Eye (tissue), 1 donor: ENCODE results near the gene SOX4.
"Not testable (repeated sequence)": the region's sequence is repeated elsewhere in the genome, so short reads cannot be mapped to it uniquely, and the experiment has no call there.

ENCODE experiments used
- DNase-seq: peaks from one replicate; pipeline ENCODE4 v3.0.0-alpha.2; 2015

Gene SOX4

DNA sequence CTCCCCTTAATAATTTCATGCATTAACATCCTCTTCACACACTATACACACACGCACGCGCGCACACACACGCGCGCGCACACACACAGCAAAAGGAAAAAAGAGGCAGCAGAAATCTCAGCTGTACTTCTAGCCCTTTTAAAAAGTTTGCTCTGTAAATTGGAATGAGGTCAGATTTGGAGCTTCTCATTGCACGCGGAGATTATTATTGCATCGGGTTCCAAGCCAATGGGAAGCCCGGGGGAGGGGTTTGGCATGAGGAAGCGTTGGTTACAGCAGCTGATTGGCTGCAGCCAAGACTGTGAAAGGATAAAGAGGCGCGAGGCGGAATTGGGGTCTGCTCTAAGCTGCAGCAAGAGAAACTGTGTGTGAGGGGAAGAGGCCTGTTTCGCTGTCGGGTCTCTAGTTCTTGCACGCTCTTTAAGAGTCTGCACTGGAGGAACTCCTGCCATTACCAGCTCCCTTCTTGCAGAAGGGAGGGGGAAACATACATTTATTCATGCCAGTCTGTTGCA is at the start of gene SOX4:
TSS of gene SOX4 (plus strand) at position 340 of the 515 bp plus-strand sequence. CDS start 784 bp downstream, outside the sequence.
- DNase-seq: peak; percentile 100

DNA sequence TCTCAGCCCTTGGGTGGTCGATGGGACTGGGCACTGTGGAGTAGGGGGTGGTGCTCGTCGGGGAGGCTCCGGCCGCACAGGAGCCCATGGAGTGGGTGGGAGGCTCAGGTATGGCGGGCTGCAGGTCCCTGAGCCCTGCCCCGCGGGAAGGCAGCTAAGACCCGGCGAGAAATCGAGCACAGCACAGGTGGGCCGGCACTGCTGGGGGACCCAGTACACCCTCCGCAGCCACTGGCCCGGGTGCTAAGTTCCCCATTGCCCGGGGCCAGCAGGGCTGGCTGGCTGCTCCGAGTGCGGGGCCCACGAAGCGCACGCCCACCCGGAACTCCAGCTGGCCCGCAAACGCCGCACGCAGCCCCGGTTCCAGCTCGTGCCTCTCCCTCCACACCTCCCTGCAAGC is 41.3 kb upstream of the SOX4 start:
- DNase-seq: not testable (repeated sequence)

DNA sequence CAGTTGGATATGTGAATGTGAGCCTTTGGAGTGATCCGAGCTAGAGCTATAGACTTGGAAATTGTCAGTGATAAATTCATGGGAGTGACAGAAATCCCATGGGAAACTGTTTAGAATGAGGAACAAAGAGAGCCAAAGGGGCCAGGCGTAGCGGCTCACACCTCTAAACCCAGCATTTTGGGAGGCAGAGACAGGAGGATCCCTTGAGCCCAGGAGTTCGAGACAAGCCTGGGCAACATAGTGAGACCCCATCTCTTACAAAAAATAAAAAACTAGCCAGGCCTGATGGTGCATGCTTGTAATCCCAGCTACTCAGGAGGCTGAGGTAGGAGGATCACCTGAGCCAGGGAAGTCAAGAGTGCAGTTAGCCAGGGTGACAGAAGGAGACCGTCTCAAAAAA is 39.3 kb upstream of the SOX4 start:
- DNase-seq: no peak

DNA sequence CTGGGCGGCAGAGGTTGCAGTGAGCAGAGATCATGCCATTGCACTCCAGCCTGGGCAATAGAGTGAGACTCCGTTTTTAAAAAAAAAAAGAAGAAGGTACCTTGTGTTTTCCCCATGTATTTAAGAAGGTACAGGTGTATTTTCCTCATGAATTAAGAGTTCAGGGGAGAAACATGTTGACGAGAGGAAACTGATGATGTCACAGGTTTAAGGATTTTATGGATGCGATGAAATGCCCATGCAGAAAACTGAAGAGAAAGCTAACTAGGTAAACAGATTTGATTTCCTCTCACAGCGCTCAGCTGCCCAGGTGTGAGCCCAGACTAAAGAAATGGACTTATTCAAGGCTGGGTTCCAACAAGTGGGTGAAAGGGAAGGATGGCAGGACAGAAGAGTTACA is 38.4 kb upstream of the SOX4 start:
- DNase-seq: no peak

DNA sequence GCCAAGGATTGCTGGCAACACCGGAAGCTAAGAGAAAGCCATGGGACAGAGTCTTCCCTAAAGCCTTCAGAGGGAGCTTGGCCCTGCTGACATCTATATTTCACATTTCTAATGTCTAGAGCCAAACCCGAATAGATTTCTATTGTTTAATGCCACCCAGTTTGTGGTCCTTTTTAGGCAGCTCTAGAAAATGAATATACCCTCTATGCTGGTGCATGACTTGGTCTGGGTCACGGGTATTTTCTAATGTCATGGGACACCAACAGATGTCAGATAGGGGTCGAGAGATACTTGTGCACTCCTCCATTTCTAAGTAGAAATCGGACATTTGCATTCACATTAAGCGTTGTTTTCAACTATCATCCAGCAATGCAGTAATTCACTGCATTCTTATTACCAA is 37.0 kb upstream of the SOX4 start:
- DNase-seq: no peak

DNA sequence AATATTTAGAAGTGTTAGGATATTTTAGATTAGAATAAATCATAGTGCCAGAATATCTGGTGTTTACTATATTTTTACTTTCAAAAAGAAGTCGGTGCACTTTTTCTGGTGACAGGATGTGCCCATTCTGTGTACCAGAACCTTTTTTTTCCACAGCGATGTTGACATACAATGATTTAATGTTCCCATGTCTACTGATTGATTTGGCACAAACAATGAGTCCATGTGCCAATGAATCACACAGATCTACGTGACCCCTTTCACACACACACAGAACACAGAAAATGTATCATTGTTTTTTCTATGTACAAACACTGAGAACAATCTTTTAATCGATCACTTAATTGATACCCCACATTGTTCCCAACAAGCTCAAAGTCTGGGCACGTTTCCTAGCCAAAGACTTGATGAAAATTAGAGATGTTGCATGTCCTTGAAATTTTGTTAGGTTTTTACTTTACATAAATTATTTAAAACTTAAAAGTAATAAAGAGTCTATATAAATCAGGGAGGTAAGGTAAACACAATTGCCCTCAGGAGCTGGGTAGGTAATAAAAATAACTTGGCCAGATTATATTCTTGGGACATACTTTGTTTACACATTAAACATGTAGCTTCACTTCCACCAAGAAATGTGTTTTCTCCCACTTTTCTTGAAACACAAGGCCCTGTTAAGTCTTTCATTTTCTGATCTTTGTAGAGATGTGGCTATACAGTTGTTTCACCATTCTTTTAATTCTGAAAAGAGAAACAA is 36.4 kb upstream of the SOX4 start:
- DNase-seq: no peak

DNA sequence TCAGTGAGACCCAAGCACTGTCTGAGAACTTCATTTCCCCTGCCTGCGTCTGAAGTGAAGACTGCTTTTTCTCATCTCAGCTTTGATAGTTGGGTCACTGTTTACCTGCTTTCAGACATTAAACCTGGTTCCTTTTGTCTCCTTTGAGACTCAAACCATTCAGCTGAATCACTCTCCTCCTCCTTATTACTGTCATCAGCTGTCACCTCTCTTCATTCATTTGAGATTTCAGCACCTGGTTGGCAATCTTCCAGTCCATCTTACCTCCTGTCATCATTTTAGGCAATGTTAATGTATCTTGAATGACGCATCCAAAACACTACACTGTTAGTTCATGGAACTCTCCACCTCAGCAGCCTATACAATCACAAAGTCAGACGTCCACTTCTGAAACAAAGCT is 34.3 kb upstream of the SOX4 start:
- DNase-seq: no peak

DNA sequence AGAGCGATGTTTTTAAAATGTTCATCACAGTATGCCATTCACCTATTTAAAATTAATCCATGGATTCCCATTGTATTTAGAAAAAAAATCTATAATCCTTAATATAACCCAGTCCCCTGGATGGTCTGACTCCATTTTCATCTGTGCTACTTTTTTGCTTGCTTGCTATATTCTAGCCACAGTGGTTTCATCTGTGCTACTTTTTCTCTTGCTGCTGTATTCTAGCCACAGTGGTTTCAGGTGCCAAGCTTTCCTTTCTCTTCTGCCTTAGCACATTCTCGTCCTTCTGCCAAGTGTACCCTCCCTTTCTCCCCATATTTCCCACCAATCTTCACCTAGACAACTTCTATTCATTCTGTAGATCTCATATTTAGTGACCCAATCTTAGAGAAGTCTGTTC is 33.3 kb upstream of the SOX4 start:
- no peak for DNase-seq

DNA sequence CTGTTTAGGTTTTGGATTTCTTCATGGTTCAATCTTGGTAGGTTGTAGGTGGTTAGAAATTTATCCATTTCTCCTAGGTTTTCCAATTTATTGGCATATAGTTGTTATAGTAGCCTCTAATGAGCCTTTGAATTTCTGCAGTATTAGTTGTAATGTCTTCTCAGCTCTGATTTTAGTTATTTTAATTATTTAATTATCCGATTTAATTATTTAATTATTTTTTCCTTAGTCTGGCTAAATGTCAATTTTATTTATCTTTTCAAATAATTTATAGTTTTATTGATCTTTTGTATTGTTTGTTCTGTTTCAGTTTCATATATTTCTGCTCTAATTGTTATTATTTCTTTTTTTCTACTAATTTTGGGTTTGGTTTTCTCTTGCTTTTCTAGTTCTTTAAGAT is 28.1 kb upstream of the SOX4 start:
- no peak for DNase-seq

DNA sequence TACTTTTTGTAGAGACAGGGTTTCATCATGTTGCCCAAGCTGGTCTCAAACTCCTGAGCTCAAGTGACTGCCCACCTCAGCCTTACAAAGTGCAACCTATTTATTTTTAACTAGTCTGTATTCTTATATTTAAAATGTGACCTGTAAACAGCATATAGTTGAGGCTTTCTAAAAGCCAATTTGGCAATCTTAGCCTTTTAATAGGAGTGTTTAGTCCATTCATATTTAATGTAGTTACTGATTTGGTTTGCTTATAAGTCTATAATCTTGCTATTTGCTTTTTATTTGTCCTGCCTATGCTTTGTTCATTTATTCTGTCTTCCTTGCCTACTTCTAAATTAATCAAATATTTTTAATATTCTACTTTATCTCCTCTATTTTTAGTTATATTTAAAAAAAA is 15.0 kb upstream of the SOX4 start:
- DNase-seq: no peak

DNA sequence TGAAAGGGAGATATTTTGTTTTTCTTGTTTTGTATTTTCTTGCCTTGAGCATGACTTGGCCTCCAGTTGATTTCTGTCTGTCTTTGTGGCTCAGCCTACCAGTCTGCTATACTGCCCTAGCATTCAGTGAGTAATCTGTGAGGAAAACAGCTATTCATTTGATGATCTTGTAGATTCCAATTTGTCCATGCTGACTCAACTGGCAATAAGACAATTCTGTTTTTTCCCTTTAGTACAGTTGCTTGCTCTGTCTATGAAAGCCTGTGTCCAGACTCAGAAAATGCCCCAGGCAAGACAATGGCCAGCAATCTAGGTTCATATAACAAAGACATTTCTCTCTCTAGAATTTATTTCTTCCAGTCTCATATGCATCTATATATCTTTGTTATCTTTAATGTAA is 10.9 kb upstream of the SOX4 start:
- DNase-seq: no peak

DNA sequence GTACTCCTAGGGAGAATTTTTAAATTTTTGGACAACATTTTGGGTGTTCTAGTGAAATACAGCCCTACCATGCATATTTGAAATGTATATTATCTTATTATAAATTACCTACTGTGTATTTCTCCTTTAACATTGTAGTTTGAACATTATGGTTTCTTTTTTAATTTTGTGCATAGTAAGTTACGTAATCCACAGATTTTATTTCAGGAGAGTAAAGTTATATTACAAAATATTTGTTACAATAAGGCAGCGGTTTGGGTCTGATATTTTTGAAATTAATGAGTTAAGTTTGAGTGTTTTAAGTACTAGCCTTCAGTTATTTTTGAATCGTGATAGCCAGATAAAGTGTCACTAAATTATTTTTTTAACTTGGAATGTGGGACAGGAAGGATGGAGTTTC is 7.3 kb upstream of the SOX4 start:
- DNase-seq: no peak

DNA sequence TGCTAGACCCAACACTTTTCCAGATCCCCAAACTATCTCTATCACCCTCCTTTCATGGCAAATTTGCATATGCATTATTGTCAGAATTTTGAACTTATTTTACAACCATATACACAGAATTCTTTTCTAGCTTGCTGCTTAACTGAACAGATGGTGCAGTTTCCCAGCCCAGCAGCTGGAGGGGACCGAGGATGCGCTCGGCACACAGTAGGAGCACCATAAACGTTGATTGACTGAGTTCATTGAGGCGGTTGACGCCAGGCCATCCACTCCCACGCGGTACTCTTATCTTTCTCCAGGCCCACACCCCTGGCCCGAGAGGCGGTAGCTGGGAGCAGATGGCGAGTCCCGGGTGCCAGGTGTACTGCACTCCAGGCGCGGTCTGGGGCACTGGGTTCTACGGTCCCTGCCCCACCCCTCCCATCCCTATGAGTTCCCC is 6.8 kb upstream of the SOX4 start:
- no peak for DNase-seq

DNA sequence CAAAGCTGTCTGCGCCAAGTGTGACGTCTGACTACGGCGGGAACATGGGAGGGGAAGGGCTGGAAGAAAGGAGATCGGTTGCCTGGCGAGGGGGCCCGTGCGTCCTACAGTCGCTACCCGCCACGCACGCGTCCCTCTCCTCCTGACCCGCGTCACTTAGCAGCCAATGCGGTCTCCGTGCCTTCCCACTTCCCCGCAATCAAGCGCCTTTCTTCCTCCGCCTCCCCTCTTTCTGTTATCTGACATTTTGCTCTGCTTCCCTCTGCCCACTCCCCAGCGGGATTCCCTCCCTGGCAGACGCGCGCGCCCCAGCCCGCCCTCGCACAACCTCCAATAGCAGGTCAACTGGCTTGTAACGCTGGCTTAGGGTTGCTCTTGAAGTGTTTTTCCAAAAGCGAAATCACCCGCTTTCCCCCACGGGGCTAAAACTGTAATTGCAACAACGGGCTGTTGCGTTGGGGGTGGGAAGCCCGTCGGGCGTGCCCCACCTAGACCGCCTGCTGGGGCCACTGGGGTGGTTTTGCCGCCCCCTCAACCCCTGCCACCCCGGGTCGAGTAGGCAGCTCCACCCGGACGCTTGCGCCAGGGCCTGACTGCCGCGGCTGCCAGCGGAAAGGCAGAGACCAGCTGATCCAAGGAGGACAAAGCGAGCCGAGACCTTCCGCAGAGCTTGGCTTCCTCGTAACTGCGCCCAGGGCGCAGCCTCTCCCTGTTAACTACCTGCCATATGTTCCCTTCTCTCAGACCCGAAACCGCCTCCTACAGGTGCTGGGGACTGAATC is 6.2 kb upstream of the SOX4 start:
- peak; percentile 92 for DNase-seq

DNA sequence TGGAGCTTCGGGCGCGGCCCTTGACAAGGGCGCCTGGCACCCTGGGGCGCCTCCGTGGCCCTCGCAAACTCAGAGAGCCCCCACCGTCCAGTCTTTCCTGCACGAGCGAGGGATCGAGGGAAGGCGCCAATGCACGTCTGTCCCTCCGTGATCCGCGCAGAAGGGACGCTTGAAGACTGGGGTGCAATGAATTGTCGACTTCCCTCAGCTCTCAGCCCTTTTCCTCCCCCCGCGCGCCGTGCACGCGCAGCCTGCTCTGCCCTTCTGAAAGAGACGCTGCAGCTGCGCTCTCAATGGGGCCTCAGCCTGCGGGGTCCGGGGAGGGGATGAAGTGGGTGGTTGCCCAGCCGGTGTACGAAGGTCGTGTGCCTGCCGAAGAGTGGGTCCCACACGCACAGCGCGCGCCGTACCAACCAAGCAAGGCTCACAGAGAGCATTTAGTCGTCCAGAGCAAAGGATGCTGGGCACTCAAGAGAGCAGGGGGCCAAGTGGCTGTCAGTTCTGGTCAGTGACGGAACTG is 5.5 kb upstream of the SOX4 start:
- DNase-seq: no peak

DNA sequence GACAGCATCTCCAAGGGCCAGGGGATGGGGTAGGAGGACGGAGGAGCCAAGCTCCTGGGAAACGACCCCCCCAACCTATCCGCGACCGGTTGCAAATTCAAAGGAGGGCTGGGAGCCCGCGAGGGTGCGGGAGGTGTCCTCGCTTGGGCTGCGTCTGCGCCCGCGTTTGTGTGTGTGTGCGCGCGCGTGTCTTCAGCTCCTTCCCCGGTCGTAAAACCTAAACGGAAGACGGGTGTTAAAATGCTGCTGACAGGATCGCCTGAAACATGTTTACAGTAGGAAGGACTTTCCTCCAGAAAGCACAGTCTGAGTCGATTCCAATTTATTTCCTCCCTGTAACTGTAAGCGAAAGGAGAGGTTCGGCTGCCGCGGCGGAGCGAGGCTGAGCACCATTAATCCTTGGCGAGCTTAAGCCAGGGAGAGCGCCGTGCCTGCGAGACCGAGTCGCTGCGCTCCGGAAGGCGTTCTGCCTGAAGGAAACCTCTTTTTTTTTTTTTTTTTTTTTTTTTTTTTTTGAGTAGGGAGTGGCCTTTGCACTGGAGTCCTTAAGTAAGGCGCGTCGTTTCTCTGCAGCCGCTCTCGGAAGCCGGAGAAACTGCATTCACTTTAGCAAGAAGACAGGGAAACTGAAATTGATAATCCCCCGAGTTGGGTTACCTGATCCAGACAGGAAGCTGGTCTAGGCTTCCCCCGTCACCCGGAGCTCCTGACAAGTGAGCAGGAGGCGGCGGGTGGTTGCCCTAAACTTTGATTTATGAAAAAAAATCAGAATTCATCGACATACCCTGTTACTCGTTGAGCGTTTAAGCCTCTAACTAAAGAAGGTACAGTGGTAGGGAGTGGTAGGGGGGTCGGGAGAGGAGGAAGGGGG is 4.8 kb upstream of the SOX4 start:
- DNase-seq: peak; percentile 96

DNA sequence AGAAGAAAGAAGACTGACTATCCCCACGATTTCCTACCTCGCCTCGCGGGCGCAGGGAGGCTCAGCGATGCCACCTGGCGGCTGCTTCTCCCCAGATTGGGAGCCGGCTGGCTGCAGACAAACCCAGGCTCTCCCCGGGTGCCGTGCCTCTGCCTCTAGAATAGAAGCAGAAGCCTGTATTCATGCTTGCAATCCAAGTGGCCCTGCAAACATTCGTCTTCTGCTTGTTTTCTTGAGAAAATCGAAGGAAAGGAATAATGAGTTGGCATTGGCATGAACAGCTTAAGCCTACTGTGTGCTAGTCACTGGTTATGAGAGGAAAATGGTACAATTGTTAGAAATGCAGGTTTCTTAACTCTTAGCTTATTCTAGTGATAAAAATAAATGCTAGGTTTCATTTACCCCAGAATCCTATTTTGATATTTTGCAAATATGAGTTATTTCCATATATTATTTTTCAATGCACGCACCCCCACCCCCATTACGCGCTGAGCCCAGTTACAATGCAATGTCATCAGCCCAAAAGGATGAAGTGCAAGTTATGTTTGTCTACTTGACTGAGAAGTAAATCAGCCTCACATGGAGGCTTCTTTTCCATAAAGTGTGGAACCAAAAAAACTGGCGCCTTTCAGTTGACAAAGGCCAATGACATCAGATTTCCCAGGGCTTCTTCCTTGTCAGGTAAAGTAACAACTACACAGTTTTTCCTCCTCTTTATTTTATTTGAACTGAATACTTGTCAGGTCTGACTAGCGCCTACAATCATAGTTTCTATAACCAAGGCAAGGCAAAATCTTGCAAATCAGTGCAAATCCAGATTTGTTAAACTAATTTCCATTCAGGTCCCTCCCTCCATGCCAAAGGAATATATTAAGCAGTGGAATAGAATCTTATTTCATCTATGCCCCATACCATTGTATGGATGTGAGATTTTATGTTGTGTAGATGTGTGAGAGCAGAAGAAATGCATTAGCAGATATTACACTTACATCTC is 3.9 kb upstream of the SOX4 start:
- peak; percentile 98 for DNase-seq

DNA sequence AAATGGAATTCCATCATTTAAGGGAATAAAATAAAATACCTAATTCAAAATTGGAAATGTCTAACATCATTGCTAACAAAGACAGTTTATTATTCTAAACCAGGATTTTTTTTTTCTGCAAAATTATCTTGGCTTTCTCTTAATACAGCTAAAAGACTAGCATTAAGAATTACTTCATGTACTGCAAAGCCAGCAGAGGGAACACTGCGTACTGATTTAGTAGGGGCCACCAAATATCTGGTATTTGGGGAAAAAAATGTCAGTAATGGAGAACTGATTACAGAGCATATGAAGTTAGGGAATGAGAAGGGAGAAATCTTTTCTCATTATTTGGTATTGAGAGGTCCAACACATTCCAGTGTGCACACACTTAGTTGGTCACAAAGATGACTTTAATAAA is 3.2 kb upstream of the SOX4 start:
- peak; percentile 33 for DNase-seq

DNA sequence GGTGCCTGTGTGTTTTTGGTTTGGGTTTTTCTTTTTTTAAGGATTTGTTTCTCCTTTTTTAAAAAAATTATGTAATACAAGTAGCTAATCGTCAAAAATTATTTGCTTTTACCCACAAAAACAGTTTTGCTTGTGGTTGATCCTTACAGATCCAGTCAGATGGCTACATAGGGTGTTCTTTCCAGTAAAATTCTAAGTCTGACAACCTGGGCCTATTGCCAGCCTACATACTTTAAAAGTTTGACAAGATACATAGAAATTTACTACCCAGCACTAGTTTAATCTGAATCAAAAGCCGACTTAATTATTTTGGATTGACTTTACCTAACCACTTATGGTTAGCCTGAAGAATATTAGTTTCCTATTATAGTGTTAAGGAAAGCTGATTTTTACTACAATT is 2.1 kb upstream of the SOX4 start:
- no peak for DNase-seq

DNA sequence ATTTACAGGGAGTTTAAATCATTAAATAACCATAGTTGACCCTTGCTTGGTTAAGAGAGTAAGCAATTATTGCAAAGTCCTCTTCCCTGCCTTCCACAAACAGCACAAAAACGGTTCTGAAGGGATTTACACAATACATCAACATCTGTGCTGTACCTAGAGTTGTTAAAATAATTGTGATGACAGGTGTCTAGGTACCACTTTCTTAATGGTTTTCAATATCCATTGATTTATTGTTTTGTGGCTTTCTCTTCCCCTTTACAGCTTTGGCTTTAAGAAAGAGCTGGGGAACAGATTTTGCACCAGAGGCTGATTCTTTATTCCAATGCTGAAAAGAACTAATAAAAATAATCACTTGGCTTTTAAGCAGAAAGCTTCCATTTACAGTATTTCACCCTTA is 598 bp upstream of the SOX4 start:
- DNase-seq: no peak

DNA sequence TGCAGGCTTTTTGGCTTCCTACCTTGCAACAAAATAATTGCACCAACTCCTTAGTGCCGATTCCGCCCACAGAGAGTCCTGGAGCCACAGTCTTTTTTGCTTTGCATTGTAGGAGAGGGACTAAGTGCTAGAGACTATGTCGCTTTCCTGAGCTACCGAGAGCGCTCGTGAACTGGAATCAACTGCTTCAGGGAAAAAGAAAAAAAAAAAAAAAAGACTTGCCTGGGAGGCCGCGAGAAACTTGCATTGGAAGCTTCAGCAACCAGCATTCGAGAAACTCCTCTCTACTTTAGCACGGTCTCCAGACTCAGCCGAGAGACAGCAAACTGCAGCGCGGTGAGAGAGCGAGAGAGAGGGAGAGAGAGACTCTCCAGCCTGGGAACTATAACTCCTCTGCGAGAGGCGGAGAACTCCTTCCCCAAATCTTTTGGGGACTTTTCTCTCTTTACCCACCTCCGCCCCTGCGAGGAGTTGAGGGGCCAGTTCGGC is 420 bp downstream of the SOX4 start:
- DNase-seq: no peak
